ENCODE results near the gene ADI1.
A peak's percentile ranks its signal among the peaks of the same experiment; 100 is the strongest.
"Not testable (repeated sequence)": the region's sequence is repeated elsewhere in the genome, so short reads cannot be mapped to it uniquely, and the experiment has no call there.

ADI1 gene

GRCh38 chr2:3493615-3494007 is 25.7 kb downstream of the ADI1 start:
- no peak for DNase-seq (ENCODE audit: low read depth in 2 of 2)

GRCh38 chr2:3492951-3493614 is 26.2 kb downstream of the ADI1 start:
- peak; percentile 6 to 11 for DNase-seq (ENCODE audit: low read depth in 2 of 2)

- not testable (repeated sequence) for DNase-seq (ENCODE audit: low read depth in 2 of 2)
These were observed 26.9 kb downstream of the ADI1 start for GRCh38 chr2:3492475-3492787.

GRCh38 chr2:3491716-3492474 is 27.4 kb downstream of the ADI1 start:
- no peak for DNase-seq (ENCODE audit: low read depth in 2 of 2)

GRCh38 chr2:3491306-3491705 is 28.0 kb downstream of the ADI1 start:
- DNase-seq (ENCODE audit: low read depth in 2 of 2): no peak

GRCh38 chr2:3490191-3491170 is 28.9 kb downstream of the ADI1 start:
- no peak for DNase-seq (ENCODE audit: low read depth in 2 of 2)

GRCh38 chr2:3489764-3490115 is 29.6 kb downstream of the ADI1 start:
- DNase-seq (ENCODE audit: low read depth in 2 of 2): no peak

GRCh38 chr2:3488855-3489763 is 30.2 kb downstream of the ADI1 start:
- DNase-seq (ENCODE audit: low read depth in 2 of 2): no peak

- DNase-seq (ENCODE audit: low read depth in 2 of 2): no peak
These were observed 31.2 kb downstream of the ADI1 start for GRCh38 chr2:3488061-3488531.

- no peak for DNase-seq (ENCODE audit: low read depth in 2 of 2)
These were observed 31.9 kb downstream of the ADI1 start for GRCh38 chr2:3487432-3487831.

GRCh38 chr2:3487028-3487425 is 32.3 kb downstream of the ADI1 start:
- DNase-seq (ENCODE audit: low read depth in 2 of 2): no peak

GRCh38 chr2:3486047-3487027 is 33.0 kb downstream of the ADI1 start:
- DNase-seq (ENCODE audit: low read depth in 2 of 2): no peak

- no peak for DNase-seq (ENCODE audit: low read depth in 2 of 2)
These were observed 34.2 kb downstream of the ADI1 start for GRCh38 chr2:3485166-3485565.

GRCh38 chr2:3483986-3484960 is 35.1 kb downstream of the ADI1 start:
- no peak for DNase-seq (ENCODE audit: low read depth in 2 of 2)

GRCh38 chr2:3483227-3483985 is 35.9 kb downstream of the ADI1 start:
- peak; percentile 87 to 89 for DNase-seq (ENCODE audit: low read depth in 2 of 2)

- no peak for DNase-seq (ENCODE audit: low read depth in 2 of 2)
These were observed 36.9 kb downstream of the ADI1 start for GRCh38 chr2:3482363-3482821.

GRCh38 chr2:3481736-3482362 is 37.5 kb downstream of the ADI1 start:
- no peak for DNase-seq (ENCODE audit: low read depth in 2 of 2)

GRCh38 chr2:3481011-3481400 is 38.3 kb downstream of the ADI1 start:
- no peak for DNase-seq (ENCODE audit: low read depth in 2 of 2)

Data from fibroblast of skin of left quadriceps (primary cell).